ENCODE measurements around the gene FIZ1.
A peak's percentile ranks its signal among the peaks of the same experiment; 100 is the strongest.

The FIZ1 gene

GRCh38 chr19:55603115-55603514 lies 3.8 kb upstream of the FIZ1 start:
- Histone ChIP-seq H4K20me1 (ENCODE audit: insufficient read depth, low read length, poor library complexity, severe bottlenecking) (peaks cover 22% of the 10 kb centered on the region), H3K4me3 (ENCODE audit: low read length, poor library complexity, severe bottlenecking) (no peak overlapping the region), H3K9me2 (replicated peaks; ENCODE audit: low read depth, low read length) (no peaks in the 10 kb centered on the region), H3K27me3 (ENCODE audit: insufficient read depth, low read length, poor library complexity, severe bottlenecking) (no peaks in the 10 kb centered on the region), H3F3A (ENCODE audit: low read depth) (peaks cover 10% of the 10 kb centered on the region), H2AFZ (ENCODE audit: low read length) (no peak overlapping the region), H3K9me3 (ENCODE audit: insufficient read depth, low read depth, low read length) (no peaks in the 10 kb centered on the region), H3K4me2 (ENCODE audit: low read depth, low read length, poor library complexity, severe bottlenecking) (no peak overlapping the region), H3K4me1 (ENCODE audit: insufficient read depth, low read length, poor library complexity, severe bottlenecking) (peaks cover 39% of the 10 kb centered on the region), H3K79me2 (ENCODE audit: insufficient read depth, low read length) (peaks cover 48% of the 10 kb centered on the region), H3K36me3 (ENCODE audit: insufficient read depth, low read length) (no peaks in the 10 kb centered on the region), H3K9ac (ENCODE audit: low read depth, low read length, poor library complexity, severe bottlenecking) (no peak overlapping the region)
- TF ChIP-seq EZH2phosphoT487 (IDR thresholded peaks at IDR 0.05; ENCODE audit: borderline replicate concordance) = no peak
- no peak for TF ChIP-seq CTCF (conservative IDR thresholded peaks at IDR 0.05; ENCODE audit: low read length)

DNA sequence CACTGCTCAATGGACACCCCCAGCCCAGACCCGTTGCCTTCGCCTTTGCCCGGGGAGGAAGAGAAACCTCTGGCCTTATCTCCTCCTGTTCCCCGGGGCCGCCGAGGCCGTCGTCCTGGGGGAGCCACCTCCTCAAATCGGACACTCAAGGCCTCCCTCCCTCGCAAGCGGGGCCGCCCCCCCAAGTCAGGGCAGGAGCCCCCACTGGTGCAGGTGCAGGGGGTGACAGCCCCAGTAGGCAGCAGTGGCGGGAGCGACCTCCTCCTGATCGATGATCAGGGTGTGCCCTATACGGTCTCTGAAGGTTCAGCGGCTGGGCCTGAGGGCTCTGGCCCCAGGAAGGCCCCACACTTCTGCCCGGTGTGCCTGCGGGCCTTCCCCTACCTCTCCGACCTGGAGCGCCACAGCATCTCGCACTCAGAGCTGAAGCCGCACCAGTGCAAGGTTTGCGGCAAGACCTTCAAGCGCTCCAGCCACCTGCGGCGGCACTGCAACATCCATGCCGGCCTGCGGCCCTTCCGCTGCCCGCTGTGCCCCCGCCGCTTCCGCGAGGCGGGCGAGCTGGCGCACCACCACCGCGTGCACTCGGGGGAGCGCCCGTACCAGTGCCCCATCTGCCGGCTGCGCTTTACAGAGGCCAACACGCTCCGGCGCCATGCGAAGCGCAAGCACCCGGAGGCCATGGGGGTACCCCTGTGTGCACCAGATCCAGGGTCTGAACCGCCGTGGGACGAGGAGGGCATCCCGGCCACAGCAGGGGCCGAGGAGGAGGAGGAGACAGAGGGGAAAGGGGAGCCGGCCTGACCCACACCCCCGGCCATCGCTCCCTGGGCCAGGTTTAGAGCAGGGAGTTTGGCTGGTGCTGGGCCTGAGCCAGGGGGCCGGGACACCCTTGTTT lies 3.0 kb upstream of the FIZ1 start:
- Histone ChIP-seq H3K4me2 (ENCODE audit: low read depth, low read length, poor library complexity, severe bottlenecking) (no peak overlapping the region), H4K20me1 (ENCODE audit: insufficient read depth, low read length, poor library complexity, severe bottlenecking) (peaks cover 17% of the 10 kb centered on the region), H3K27me3 (ENCODE audit: insufficient read depth, low read length, poor library complexity, severe bottlenecking) (no peaks in the 10 kb centered on the region), H3K4me3 (ENCODE audit: low read length, poor library complexity, severe bottlenecking) (no peak overlapping the region), H3K9me2 (replicated peaks; ENCODE audit: low read depth, low read length) (no peaks in the 10 kb centered on the region), H3K79me2 (ENCODE audit: insufficient read depth, low read length) (peaks cover 43% of the 10 kb centered on the region), H3F3A (ENCODE audit: low read depth) (peaks cover 10% of the 10 kb centered on the region), H3K36me3 (ENCODE audit: insufficient read depth, low read length) (no peaks in the 10 kb centered on the region), H3K9me3 (ENCODE audit: insufficient read depth, low read depth, low read length) (no peaks in the 10 kb centered on the region), H2AFZ (ENCODE audit: low read length) (no peak overlapping the region), H3K9ac (ENCODE audit: low read depth, low read length, poor library complexity, severe bottlenecking) (peak overlapping the region; percentile 97), H3K4me1 (ENCODE audit: insufficient read depth, low read length, poor library complexity, severe bottlenecking) (peaks cover 36% of the 10 kb centered on the region)
- TF ChIP-seq CTCF (conservative IDR thresholded peaks at IDR 0.05; ENCODE audit: low read length) = no peak
- no peak for TF ChIP-seq EZH2phosphoT487 (IDR thresholded peaks at IDR 0.05; ENCODE audit: borderline replicate concordance)

GRCh38 chr19:55601084-55601483 lies 1.8 kb upstream of the FIZ1 start:
- Histone ChIP-seq H3K9me2 (replicated peaks; ENCODE audit: low read depth, low read length) (no peaks in the 10 kb centered on the region), H3K79me2 (ENCODE audit: insufficient read depth, low read length) (peaks cover 30% of the 10 kb centered on the region), H3F3A (ENCODE audit: low read depth) (peaks cover 10% of the 10 kb centered on the region), H3K4me2 (ENCODE audit: low read depth, low read length, poor library complexity, severe bottlenecking) (peak overlapping the region; percentile 95), H3K9me3 (ENCODE audit: insufficient read depth, low read depth, low read length) (no peaks in the 10 kb centered on the region), H3K36me3 (ENCODE audit: insufficient read depth, low read length) (no peaks in the 10 kb centered on the region), H3K27me3 (ENCODE audit: insufficient read depth, low read length, poor library complexity, severe bottlenecking) (no peaks in the 10 kb centered on the region), H3K4me1 (ENCODE audit: insufficient read depth, low read length, poor library complexity, severe bottlenecking) (peaks cover 30% of the 10 kb centered on the region), H4K20me1 (ENCODE audit: insufficient read depth, low read length, poor library complexity, severe bottlenecking) (peaks cover 11% of the 10 kb centered on the region), H3K9ac (ENCODE audit: low read depth, low read length, poor library complexity, severe bottlenecking) (peak overlapping the region; percentile 97), H2AFZ (ENCODE audit: low read length) (no peak overlapping the region), H3K4me3 (ENCODE audit: low read length, poor library complexity, severe bottlenecking) (peak overlapping the region; percentile 74)
- no peak for TF ChIP-seq EZH2phosphoT487 (IDR thresholded peaks at IDR 0.05; ENCODE audit: borderline replicate concordance)
- no peak for TF ChIP-seq CTCF (conservative IDR thresholded peaks at IDR 0.05; ENCODE audit: low read length)

All from Loucy (cell line).